H1 (cell line): ENCODE measurements around the gene TSHZ2. TPM values are rescaled to one million over a fixed set of nuclear protein-coding genes. Genes with fewer than 3 reads are reported as not detected.

Experiments
- ASH2L ChIP-seq: fragments of 200-600, 300-600 bp; sonication (generic); IDR thresholded peaks from one replicate; pipeline ENCODE4 v1.7.1; 2017; ENCODE audit warnings: low read length
- TAF1 ChIP-seq: IDR thresholded peaks from 2 replicates; pipeline ENCODE4 v1.6.1; 2011; ENCODE audit warnings: mild to moderate bottlenecking, low read depth, low read length
- polyA plus RNA-seq, 7 experiments: library from polyadenylated mRNA; depleted of rRNA in 3 of 7; stranded (reverse) in 5 of 7; unstranded in 2 of 7; fragments of >200 nt in 5 of 7; fragments of 200-250 nt in 2 of 7; gene quantifications; 1 replicate in 5 of 7; 2 replicates in 1 of 7; 4 replicates in 1 of 7; pipeline versions ENCODE4 v1.2.1 to v1.2.3, GENCODE V29; 2011 to 2013; ENCODE audit warnings: missing spikeins in 2 of 7, mixed read lengths in 2 of 7
- total RNA-seq: library from RNA; stranded (reverse); fragmentation: NEBNext Ultra II Directional; extraction: Animal tissue kit (Norgen Biotek cat#: 25700); gene quantifications from 2 replicates; pipeline ENCODE4 v1.2.1, GENCODE V29; 2021
- TF ChIP-seq, protein P1 (sequence below): fragments of 300-600 bp; sonication (generic); IDR thresholded peaks from 2 replicates; pipeline ENCODE4 v1.7.1; 2012; ENCODE audit warnings: low read length, moderate library complexity, mild to moderate bottlenecking, inconsistent platforms; ENCODE audit not compliant: insufficient replicate concordance

Gene TSHZ2
- total and polyA plus RNA-seq, 2 of the 8 experiments (the other 6 are each of a cell fraction or from before 2014, with no cell fraction given) = 0.14 to 0.30 TPM

DNA sequence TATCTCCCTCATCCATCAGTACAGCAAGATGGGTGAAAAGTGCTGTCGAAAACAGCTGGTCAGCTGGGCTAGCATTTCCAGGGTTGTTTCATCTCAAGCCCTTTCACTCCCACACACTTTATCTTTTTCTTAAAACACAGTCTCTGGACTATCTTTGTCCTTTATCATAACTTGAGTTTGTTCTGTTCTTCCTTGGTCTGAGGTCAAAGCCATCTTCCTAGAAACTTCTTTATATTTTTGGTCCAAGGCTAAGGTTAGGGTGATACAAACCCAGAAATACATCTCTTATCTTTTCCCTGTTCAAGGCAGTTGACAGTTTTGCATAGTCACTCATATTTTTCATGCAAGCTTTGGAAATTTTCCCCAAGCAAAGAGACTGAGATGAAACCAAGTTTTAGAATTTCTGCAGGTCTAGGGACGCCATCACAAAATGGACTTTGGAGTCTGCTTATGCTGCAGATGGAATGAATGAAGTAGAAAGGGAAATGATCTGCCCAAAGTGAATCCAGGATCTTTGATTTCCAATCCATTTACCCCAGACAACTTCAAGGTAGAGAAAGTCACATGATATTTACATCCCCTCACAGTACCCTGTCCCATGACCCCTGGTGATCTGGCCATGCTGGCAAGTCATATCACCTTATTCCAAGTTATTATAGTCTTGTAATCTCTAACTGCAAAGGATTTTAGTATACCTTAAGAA lies 324.4 kb downstream of the TSHZ2 start (continued):
- TF ChIP-seq, protein P1, sequence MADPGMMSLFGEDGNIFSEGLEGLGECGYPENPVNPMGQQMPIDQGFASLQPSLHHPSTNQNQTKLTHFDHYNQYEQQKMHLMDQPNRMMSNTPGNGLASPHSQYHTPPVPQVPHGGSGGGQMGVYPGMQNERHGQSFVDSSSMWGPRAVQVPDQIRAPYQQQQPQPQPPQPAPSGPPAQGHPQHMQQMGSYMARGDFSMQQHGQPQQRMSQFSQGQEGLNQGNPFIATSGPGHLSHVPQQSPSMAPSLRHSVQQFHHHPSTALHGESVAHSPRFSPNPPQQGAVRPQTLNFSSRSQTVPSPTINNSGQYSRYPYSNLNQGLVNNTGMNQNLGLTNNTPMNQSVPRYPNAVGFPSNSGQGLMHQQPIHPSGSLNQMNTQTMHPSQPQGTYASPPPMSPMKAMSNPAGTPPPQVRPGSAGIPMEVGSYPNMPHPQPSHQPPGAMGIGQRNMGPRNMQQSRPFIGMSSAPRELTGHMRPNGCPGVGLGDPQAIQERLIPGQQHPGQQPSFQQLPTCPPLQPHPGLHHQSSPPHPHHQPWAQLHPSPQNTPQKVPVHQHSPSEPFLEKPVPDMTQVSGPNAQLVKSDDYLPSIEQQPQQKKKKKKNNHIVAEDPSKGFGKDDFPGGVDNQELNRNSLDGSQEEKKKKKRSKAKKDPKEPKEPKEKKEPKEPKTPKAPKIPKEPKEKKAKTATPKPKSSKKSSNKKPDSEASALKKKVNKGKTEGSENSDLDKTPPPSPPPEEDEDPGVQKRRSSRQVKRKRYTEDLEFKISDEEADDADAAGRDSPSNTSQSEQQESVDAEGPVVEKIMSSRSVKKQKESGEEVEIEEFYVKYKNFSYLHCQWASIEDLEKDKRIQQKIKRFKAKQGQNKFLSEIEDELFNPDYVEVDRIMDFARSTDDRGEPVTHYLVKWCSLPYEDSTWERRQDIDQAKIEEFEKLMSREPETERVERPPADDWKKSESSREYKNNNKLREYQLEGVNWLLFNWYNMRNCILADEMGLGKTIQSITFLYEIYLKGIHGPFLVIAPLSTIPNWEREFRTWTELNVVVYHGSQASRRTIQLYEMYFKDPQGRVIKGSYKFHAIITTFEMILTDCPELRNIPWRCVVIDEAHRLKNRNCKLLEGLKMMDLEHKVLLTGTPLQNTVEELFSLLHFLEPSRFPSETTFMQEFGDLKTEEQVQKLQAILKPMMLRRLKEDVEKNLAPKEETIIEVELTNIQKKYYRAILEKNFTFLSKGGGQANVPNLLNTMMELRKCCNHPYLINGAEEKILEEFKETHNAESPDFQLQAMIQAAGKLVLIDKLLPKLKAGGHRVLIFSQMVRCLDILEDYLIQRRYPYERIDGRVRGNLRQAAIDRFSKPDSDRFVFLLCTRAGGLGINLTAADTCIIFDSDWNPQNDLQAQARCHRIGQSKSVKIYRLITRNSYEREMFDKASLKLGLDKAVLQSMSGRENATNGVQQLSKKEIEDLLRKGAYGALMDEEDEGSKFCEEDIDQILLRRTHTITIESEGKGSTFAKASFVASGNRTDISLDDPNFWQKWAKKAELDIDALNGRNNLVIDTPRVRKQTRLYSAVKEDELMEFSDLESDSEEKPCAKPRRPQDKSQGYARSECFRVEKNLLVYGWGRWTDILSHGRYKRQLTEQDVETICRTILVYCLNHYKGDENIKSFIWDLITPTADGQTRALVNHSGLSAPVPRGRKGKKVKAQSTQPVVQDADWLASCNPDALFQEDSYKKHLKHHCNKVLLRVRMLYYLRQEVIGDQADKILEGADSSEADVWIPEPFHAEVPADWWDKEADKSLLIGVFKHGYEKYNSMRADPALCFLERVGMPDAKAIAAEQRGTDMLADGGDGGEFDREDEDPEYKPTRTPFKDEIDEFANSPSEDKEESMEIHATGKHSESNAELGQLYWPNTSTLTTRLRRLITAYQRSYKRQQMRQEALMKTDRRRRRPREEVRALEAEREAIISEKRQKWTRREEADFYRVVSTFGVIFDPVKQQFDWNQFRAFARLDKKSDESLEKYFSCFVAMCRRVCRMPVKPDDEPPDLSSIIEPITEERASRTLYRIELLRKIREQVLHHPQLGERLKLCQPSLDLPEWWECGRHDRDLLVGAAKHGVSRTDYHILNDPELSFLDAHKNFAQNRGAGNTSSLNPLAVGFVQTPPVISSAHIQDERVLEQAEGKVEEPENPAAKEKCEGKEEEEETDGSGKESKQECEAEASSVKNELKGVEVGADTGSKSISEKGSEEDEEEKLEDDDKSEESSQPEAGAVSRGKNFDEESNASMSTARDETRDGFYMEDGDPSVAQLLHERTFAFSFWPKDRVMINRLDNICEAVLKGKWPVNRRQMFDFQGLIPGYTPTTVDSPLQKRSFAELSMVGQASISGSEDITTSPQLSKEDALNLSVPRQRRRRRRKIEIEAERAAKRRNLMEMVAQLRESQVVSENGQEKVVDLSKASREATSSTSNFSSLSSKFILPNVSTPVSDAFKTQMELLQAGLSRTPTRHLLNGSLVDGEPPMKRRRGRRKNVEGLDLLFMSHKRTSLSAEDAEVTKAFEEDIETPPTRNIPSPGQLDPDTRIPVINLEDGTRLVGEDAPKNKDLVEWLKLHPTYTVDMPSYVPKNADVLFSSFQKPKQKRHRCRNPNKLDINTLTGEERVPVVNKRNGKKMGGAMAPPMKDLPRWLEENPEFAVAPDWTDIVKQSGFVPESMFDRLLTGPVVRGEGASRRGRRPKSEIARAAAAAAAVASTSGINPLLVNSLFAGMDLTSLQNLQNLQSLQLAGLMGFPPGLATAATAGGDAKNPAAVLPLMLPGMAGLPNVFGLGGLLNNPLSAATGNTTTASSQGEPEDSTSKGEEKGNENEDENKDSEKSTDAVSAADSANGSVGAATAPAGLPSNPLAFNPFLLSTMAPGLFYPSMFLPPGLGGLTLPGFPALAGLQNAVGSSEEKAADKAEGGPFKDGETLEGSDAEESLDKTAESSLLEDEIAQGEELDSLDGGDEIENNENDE = no peak
- TF ChIP-seq ASH2L = no peak
- TF ChIP-seq TAF1 = no peak
